Right kidney (tissue), 1 donor: Measurements from ENCODE around the gene SOX30.
A peak's percentile ranks its signal among the peaks of the same experiment; 100 is the strongest.

ENCODE experiments used
- DNase-seq: peaks from one replicate; pipeline ENCODE4 v3.0.0-alpha.2; 2016

The SOX30 gene

DNA sequence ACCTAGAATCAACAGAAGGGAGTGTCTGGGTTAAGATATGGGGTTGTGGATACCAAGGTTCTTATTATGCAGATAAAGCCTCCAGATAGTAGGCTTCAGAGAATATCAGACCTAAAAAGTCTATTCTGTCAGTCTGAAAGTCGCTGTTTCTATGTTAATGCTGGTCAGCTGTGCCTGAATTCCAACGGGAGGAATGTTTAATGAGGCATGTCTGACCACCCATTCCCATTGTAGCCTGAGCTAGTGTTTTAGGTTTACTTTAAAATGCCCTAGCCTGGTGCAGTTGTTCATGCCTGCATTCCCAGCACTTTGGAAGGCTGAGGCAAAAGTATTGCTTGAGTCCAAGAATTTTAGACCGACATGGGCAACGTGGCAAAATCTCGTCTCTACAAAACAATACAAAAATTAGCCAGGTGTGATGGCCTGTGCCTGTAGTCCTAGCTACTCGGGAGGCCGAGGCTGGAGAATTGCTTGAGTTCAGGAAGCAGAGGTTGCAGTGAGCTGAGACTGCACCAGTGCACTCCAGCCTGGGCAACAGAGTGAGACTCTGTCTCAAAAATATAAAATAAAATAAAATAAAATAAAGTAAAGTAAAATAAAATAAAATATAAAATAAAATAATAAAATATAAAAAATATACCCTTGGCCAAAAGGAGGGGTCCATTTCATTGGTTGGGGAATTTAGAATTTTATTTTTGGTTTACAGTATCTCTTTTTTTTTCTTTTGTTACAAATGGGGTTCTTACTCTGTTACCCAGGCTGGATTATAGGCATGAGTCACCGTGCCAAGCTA, 7.8 kb upstream of the SOX30 start:
- DNase-seq = no peak

DNA sequence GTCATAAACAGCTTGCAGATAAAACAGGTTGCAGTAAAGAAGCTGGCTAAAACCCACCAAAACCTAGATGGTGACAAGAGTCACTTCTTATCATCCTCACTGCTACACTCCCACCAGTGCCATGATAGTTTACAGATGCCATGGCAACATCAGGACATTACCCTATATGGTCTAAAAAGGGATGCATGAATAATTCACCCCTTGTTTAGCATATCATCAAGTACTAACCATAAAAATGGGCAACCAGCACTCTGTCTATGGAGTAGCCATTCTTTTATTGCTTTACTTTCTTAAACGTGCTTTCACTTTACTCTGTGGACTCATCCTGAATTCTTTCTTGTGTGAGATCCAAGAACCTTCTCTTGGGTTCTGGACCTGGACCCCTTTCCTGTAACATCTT, 6.7 kb upstream of the SOX30 start:
- no peak for DNase-seq

DNA sequence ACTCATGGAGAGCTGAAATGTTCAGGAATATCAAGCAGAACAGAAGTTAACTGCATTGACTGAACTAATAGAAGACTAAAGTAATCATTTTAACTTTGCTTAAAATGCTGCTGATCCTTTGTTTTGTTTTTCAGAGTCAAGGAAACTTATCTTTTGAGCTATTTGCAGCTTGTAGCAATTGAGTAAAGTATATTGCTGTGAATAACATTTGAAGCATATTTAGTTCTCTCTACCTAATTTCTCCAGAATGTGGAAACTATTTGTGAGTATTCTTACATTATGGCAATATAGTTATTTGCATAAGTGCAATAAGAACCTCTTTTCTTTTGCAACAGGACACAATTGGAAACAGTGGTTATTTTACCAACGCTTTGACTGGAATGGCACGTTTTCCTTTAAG, 5.3 kb upstream of the SOX30 start:
- no peak for DNase-seq

DNA sequence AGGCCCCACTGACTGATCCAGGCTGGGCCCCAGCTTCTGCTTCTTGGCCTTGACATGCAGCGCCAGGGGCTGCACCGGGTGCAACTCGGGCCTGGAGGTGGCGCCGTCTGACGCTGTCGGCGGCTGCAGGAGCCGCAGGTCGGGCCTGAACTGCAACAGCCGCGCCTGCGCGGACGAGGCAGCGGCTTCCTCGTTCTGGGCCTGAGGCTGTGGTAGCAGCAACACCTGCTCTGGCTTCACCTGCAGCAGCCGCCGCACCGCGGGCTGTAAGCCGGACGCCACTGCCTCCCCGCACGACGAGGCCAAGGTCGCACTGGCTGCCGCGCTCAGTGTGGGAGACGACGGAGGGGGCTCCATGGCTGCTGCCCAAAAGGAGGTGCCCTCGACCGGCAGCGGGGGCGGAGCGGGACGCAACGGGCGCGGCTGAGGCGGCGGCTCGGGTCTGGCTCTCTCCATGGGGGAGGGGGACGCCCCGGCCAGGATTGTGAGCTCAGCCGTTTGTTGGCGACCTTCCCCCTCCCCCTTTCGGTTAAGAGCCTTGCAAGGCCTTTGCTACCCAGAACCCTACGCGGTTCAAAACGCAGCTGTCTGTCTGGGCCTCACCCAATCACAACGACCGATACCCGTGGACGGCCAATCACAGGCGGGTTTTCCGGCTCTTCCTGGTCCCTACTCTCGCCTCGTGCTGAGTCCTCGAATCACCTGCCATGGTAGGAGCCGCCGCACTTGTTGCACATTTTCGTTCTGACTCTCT, 438 bp downstream of the SOX30 start:
- peak; percentile 80 for DNase-seq

DNA sequence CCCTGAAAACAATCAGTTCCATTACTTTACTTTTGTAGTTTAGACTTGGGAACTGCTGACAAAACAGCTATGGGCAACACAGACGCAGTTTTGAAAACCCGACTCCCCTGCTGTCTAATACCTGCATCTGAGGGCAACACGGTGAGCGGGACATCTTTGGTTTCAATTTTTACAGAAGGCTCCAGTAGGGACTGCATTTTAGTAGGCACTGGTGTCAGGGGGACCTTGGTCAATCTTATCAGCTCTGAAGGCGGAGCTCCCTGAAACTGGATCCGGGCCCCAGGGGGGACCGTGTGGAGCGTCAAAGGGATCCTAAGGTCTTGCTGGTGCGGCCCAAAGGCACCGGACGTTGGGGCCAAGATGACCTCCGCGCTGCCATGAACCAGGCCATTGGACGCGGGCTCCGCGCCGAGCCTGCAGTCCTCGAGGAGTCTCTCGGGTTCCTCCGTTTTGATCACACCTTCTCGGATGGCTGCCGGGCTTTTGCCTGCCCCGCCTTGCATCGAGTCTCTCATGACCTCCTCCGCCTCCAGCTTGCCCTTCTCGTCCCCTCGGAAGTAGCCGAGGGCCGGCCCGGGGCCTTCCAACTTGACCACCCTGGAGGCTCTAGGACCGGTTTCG, 1.1 kb downstream of the SOX30 start:
- DNase-seq = no peak

DNA sequence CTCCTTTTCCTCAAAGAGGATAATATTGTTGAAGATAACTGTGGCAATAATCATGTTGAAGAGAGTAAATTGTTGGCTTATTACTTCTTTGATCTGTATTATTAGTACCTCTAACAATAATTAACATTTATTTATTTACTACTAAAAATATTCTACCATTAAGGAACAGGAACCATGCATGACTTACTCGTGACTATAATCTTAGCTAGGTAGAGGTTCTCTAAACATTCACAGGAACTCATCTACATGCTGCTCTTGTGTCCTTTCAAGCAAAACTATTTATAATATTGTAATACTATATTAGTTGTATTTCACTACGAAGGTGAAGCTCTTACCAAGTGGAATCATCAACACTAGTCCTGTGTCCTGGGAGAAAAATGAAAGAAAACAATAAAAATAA, 3.1 kb downstream of the SOX30 start:
- no peak for DNase-seq

DNA sequence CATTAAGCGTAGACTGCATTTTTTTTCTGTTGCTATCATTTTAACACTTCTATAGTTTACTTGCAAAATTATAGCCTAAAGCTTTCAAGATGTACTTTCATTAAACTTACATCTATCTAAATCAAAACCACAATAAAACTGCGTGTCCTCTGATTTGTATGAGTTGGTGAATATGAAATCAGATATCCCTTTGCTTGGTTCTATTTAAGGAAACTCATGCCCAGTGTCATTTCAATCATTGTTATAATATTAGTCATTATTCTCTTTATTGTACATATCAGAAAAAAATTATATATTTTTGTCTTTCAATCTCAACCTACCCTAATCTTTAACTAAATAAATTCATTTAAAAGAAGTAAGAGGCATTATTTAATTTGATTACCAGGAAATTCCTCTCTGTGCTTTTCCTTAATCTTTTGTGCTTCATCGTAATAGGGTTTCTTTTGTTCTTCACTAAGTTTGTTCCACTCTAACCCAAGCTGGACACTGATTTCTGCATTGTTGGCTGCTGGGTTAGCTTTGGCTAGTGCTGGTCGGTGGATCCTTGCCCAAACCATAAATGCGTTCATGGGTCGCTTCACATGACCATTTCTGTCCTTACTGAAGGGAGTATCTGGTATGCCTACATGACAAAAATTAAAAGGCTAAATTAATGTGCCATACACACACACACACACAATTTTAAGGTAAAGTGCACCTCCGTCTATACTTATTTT, 3.8 kb downstream of the SOX30 start:
- no peak for DNase-seq

DNA sequence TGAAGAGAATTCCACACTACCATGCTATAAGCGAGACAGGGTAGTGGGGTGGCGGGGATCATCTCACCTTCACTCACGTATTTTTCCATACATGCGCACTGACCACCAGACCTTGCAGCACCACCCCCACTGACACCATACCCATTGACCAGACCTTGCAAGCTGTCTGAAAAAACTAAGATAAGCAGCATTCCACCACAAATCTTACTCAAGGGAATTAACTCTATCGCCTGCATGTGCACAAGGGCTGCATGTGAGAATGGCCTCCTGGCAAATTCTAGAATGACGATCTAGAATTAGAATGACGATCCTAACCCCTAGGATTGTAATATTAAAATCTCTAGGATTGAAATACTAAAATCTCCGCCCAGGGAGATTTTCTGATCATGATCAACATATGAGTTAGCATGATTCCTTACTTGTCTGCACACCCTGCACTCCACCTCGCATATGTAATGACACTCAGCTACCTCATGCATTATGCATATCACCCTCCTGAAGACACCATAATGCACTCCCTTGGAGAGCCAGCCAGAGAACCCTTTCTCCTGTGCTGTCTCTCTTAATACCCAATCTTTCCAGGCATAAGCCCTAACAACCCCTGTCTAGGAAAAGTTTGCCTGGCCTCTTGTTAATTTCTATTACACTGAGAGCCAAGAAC, 11.7 kb downstream of the SOX30 start:
- no peak for DNase-seq

DNA sequence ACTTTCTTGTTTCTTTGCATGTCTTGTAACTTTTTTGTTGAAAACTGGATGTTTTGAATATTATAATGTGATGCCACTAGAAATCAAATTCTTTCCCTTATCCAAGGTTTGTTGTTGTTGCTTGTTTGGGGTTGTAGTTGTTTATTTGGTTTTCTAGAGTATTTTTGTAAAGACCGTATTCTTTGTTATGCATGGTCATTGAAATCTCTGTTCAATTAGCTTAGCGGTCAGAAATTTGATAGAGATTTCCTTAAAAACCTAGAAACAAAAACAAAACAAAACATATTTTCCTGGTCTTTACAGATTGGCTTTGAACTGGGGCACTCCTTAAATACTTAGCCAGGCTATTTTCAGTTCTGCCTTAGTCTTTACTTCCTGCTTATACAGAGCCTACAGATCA, 21.9 kb downstream of the SOX30 start:
- no peak for DNase-seq

DNA sequence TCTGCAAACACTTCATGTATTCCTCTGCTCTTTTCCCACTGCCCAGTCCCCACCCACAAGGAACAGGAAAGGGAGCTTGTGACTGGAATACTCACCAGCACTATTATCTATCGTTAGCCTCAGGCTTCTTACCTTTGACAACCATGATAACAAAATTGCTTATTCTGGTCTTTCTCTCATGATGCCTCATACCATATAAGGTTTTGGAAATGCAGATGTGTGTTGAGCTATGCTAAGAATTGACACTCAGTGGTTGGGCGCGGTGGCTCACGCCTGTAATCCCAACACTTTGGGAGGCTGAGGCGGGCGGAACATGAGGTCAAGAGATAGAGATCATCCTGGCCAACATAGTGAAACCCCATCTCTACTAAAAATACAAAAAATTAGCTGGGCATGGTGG, 25.4 kb downstream of the SOX30 start:
- DNase-seq = no peak

DNA sequence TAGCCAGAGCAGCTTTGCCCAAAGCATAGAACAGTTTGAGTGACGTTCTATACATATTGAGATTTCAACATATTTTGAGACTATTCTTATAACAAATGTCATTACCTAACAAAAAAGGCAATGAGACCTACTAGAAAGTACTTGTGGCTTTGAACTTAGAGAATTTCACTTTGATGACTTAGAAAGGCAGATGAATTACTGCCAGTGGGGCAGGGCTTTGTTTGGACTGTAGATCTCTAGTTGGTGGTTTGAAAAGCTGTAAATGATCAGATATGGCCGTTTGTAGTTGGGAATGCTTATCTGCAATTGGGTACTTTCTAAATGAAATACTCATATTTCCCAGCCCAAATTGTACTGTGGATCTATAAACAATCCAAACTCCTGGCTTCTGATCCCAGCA, 28.1 kb downstream of the SOX30 start:
- DNase-seq = no peak

DNA sequence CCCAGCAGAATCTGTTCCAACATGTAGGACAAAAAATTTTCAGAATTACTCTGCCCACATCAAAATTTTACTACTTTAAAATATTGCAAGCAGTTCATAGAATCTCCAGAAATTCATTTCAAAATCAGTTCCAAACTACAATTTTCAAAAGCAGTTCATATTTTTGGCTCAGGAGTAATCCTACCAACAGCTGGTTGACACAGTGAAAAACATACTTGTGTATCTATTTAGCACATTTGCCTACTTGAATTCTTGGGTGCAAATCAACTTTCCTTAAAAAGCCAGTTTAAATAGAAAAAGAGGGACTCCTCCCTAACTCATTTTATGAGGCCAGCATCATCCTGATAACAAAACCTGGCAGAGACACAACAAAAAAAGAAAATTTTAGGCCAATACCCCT, 31.5 kb downstream of the SOX30 start:
- no peak for DNase-seq

DNA sequence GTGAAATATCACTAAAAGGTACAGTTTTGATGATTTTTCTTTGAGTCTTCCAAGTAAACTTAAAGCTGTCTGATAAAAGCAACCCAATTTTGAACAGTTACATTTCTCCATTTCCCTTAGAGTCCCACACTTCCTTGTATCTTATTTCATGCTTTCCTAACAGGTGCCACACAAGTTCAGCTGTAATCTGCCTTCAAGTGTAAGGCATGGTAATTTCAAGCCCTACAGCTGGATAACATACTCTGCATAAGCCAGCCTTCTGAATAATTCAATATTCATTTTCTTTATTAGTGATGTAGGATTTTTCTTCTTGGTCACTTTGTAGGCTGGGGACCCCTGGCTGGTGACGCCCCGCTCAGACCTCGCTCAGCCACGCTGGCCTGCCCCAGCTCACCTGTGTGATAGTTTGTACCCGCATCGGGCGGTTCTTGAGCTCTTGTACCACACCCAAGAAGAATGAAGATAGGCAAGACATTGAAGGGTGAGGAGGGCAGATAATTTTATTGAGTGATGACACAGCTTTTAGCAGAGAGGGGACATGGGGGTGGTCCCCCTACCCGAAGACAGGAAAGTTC, 34.0 kb downstream of the SOX30 start:
- no peak for DNase-seq

DNA sequence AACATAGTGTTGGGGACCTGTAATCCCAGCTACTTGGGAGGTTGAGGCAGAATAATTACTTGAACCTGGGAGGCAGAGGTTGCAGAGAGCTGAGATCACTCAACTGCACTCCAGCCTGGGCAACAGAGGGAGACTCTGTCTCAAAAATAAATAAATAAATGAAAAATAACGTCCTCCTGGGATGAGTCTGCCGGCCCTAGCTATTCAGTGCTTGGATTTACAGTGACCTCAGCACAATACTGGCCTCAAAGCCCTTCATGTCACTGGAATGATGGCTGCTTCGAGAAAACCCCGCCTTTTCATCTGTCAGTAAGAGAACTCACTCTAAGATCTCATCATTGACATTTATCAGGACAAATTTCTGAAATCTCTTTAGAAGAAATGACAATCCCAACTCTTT, 35.5 kb downstream of the SOX30 start:
- DNase-seq = no peak

DNA sequence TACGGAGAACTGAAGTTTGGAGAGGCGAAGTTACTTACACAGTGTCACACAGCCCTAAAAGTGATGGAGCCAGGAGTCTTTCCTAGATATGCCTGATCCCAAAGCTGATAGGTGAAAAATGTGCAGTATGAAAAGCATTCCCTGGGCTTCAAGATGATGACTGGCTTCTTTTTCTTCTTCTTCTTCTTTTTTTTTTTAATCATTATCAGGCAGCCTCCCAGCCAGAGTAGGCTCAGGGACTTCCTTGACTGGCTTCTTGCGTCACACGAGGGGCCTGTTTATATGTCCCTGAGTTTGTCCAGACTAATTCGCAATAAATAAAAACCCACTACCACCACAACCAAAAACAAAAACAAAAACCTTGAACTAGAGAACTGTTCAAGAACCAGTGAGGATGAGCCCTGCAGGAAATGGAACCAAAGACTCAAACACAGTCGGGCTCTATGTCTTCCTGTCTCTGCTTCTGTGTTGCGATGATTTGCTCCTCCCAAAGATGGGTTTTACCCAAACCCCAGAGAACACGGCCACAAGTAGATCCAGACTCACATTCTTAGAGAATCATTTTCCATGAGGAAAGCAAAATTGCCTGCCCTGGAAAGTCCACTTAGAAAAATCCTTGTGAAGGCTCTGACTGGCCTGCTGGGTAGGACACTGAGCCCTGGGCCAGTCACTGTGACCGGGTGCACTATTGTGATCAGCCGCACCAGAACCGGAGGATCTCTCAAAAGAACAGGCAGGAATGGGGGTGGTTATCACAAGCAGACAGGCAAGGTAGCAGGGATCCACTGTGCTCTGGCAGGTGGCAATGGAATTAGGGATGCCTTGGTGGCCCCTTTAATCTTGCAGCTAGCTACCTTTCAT, 38.6 kb downstream of the SOX30 start:
- no peak for DNase-seq

DNA sequence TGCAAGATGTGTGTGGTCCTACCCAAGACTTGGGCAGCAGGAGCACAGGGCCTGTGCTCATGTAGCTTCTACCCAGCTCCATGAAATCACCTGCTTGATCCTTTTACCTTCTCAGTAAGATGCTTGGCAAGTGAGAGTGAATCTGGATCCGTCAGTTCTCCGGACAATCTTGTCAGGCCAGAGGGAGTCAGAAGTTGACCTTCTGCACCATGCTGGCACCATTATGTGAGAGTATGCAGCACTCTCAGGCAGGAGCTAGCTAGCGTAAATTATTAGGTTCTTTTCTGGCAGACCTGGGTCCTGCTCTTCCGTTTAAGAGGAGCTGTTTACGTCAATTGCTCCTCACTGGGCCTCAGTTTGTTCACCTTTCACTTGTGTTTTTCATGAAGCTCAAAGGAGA, 39.7 kb downstream of the SOX30 start:
- no peak for DNase-seq

DNA sequence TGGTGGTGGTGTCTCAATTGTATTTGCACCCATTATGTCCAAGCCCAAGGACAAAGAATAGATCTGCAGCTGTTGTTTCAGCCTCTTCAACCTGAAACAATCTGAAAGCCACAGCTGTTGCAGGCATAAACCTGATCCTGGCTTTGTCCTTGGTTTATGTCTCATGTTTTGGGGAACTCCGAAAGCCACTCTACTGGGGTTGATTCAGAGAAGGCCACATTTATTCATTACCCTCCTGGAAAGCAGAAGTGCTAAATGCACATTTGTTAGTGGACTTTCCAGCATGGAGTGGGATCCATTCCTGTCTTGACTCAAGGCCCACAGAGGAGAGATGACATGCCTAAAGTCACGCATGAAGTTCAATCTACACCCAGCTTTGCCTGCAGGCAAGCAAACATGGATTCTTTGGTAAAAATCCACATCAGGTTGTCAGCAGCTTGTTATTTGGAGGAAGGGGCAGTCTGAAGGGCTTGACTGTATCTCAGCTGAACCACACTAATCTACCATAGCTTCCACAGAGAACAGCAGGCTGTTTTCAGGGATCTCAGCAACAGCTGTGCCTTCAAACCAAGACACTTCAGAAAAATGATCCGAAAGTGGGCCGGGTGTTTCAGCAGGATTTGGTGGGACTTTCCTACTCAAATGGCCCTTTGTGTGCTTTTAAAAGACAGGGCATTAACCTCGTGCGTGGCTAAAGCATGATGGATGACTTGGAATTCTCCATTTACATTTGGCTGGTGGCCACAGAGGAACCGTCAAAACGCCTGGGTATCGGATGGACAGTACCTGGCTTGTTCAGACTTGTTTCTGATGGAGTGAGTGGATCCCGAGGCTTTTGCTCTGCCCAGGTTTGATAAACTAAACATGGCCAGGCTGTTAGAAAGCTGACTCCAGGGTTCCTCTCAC, 40.4 kb downstream of the SOX30 start:
- no peak for DNase-seq

DNA sequence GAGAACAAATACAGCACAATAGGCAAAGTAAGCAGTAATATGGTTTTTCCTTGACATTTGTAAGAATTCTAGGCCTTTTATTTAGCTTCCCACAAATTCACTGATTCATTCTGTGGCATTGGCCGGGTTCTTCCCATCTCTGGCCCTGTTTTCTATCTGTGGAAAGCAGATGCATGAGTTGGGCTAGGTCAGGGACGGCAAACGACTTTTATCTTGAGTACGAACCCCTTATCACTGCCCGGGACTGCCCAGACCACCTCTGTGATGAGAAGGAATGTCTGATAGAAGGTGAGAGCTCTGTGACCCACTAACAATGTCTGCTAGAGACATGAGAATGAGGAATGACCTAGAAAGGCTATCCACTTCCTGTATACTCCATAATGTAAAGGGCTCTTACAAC, 41.2 kb downstream of the SOX30 start:
- no peak for DNase-seq

DNA sequence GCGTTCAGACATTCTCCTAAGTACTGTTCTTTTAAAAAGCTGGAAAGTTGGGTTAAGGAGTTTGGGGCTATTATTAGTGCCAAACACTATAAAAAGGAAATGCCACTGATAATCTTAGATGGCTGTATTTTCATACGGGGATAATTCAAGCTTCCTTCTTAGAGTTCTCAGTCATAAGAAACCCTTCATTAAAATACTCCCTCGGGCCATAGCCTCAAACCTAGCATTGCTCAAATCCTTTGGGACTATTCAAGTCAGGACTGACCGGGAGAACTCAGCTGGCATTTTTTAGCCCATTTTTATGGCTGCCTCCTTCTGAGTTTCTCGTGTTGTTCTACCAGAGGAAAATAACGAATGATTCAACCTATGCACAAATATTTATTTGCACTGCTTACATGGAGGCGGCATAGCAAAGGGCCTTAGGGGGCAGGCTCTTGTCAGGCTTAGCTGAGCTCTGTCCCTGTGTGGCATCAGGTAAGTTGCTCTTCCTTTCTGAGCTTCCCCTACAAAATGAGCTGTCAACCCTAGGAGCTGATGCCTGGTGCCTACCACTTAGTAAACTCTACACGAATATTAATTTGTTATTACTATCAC, 43.2 kb downstream of the SOX30 start:
- DNase-seq = no peak
